Urinary bladder (tissue), 4 donors: ENCODE results near the gene AFG1L. TPM values are rescaled to one million over a fixed set of nuclear protein-coding genes. Genes with fewer than 3 reads are reported as not detected.
"Not testable (repeated sequence)": the region's sequence is repeated elsewhere in the genome, so short reads cannot be mapped to it uniquely, and the experiment has no call there.

Experiments
- DNase-seq: peaks from one replicate; pipeline ENCODE4 v3.0.0-alpha.2; 2015; ENCODE audit errors: extremely low spot score
- H3K27ac ChIP-seq: one replicate; pipeline ENCODE4 v1.5.1; 2013; ENCODE audit warnings: low read depth, mild to moderate bottlenecking, moderate library complexity
- H3K36me3 ChIP-seq: one replicate; pipeline ENCODE4 v1.6.1; 2013; ENCODE audit warnings: mild to moderate bottlenecking, moderate library complexity; ENCODE audit not compliant: insufficient read depth
- H3K4me1 ChIP-seq: one replicate; pipeline ENCODE4 v1.6.1; 2013; ENCODE audit warnings: mild to moderate bottlenecking, moderate library complexity; ENCODE audit not compliant: insufficient read depth
- H3K4me3 ChIP-seq: one replicate; pipeline ENCODE4 v1.5.1; 2013; ENCODE audit warnings: low read depth, low read length
- WGBS: extraction: QIAGEN DNeasy Blood & Tissue Kit; methylation state at CpG from one replicate; pipeline ENCODE4 v1.1.7; 2013; 5-methylcytosine and 5-hydroxymethylcytosine counted together
- polyA plus RNA-seq: library from polyadenylated mRNA; stranded (reverse); fragments of 200-250 nt; gene quantifications from one replicate; pipeline ENCODE4 v1.2.3, GENCODE V29; 2013
- total RNA-seq: library from RNA; depleted of rRNA; stranded (reverse); fragments of >200 nt; gene quantifications from one replicate; pipeline ENCODE4 v1.2.3, GENCODE V29; 2014
- donor health status: healthy with polysubstance abuse.
- donor health status: healthy.

Gene AFG1L
- total and polyA plus RNA-seq, 2 donors, result 1.8 to 9.1 TPM

- DNase-seq, H3K4me3 ChIP-seq, H3K4me1 ChIP-seq, H3K27ac ChIP-seq, H3K36me3 ChIP-seq: not testable (repeated sequence)
- WGBS, result 94% methylated on average over 31 of the region's 31 CpGs
Measured at GRCh38 chr6:108269955-108270354, 24.9 kb upstream of the AFG1L start.

GRCh38 chr6:108274546-108274945 is 20.3 kb upstream of the AFG1L start:
- WGBS, result 82% methylated on average over 2 of the region's 2 CpGs
- no peak overlapping the region for H3K27ac ChIP-seq
- DNase-seq, result no peak
- no peak overlapping the region for H3K4me3 ChIP-seq
- no peaks in the 10 kb centered on the region for H3K4me1 ChIP-seq
- no peaks in the 10 kb centered on the region for H3K36me3 ChIP-seq

- 42% methylated on average over 2 of the region's 2 CpGs for WGBS
- no peak for DNase-seq
- Histone ChIP-seq H3K27ac (no peak overlapping the region), H3K4me1 (no peaks in the 10 kb centered on the region), H3K36me3 (no peaks in the 10 kb centered on the region), H3K4me3 (no peak overlapping the region)
Measured at GRCh38 chr6:108275976-108276375, 18.9 kb upstream of the AFG1L start.

GRCh38 chr6:108277295-108277694 is 17.6 kb upstream of the AFG1L start:
- H3K27ac ChIP-seq, result no peak overlapping the region
- H3K36me3 ChIP-seq, result no peaks in the 10 kb centered on the region
- DNase-seq, result no peak
- no peaks in the 10 kb centered on the region for H3K4me1 ChIP-seq
- WGBS, result 88% methylated on average over 1 of the region's 1 CpG
- H3K4me3 ChIP-seq, result no peak overlapping the region

- H3K4me3 ChIP-seq, result no peak overlapping the region
- 83% methylated on average over 4 of the region's 4 CpGs for WGBS
- no peaks in the 10 kb centered on the region for H3K4me1 ChIP-seq
- H3K36me3 ChIP-seq, result no peaks in the 10 kb centered on the region
- DNase-seq, result no peak
- no peak overlapping the region for H3K27ac ChIP-seq
Measured at GRCh38 chr6:108277831-108278230, 17.0 kb upstream of the AFG1L start.

GRCh38 chr6:108285381-108285780 is 9.5 kb upstream of the AFG1L start:
- no peak overlapping the region for H3K27ac ChIP-seq
- H3K4me1 ChIP-seq, result no peaks in the 10 kb centered on the region
- H3K4me3 ChIP-seq, result no peak overlapping the region
- no peak for DNase-seq
- no peaks in the 10 kb centered on the region for H3K36me3 ChIP-seq

- 83% methylated on average over 4 of the region's 4 CpGs for WGBS
- no peaks in the 10 kb centered on the region for H3K4me1 ChIP-seq
- H3K36me3 ChIP-seq, result no peaks in the 10 kb centered on the region
- no peak for DNase-seq
- no peak overlapping the region for H3K27ac ChIP-seq
- H3K4me3 ChIP-seq, result no peak overlapping the region
Measured at GRCh38 chr6:108286366-108286765, 8.5 kb upstream of the AFG1L start.

- 79% methylated on average over 3 of the region's 3 CpGs for whole genome bisulfite sequencing
- Histone ChIP-seq H3K36me3 (no peaks in the 10 kb centered on the region), H3K4me1 (no peaks in the 10 kb centered on the region), H3K27ac (no peak overlapping the region), H3K4me3 (no peak overlapping the region)
- no peak for DNase-seq
Measured at GRCh38 chr6:108287373-108287772, 7.5 kb upstream of the AFG1L start.

- H3K27ac ChIP-seq, result no peak overlapping the region
- no peak overlapping the region for H3K4me3 ChIP-seq
- no peak for DNase-seq
- no peaks in the 10 kb centered on the region for H3K4me1 ChIP-seq
- no peaks in the 10 kb centered on the region for H3K36me3 ChIP-seq
Measured at GRCh38 chr6:108288742-108289141, 6.1 kb upstream of the AFG1L start.

- H3K4me3 ChIP-seq, result no peak overlapping the region
- H3K4me1 ChIP-seq, result no peaks in the 10 kb centered on the region
- no peak for DNase-seq
- 81% methylated on average over 4 of the region's 4 CpGs for WGBS
- no peak overlapping the region for H3K27ac ChIP-seq
- no peaks in the 10 kb centered on the region for H3K36me3 ChIP-seq
Measured at GRCh38 chr6:108291091-108291490, 3.8 kb upstream of the AFG1L start.

GRCh38 chr6:108292561-108292960 is 2.3 kb upstream of the AFG1L start:
- H3K4me3 ChIP-seq, DNase-seq: not testable (repeated sequence)
- 58% methylated on average over 3 of the region's 3 CpGs for WGBS

GRCh38 chr6:108293527-108294296 is 1.1 kb upstream of the AFG1L start:
- no peak overlapping the region for H3K4me3 ChIP-seq
- H3K4me1 ChIP-seq, result no peaks in the 10 kb centered on the region
- 94% methylated on average over 19 of the region's 19 CpGs for WGBS
- H3K36me3 ChIP-seq, result no peaks in the 10 kb centered on the region
- no peak for DNase-seq
- no peak overlapping the region for H3K27ac ChIP-seq

More at GRCh38 chr6:108292561-108292960, 2.3 kb upstream of the AFG1L start:
- not testable (repeated sequence) for H3K27ac ChIP-seq, H3K4me1 ChIP-seq, H3K36me3 ChIP-seq

- Histone ChIP-seq H3K4me1 (no peaks in the 10 kb centered on the region), H3K27ac (peak overlapping the region; percentile 91), H3K4me3 (peak overlapping the region; percentile 84), H3K36me3 (no peaks in the 10 kb centered on the region)
- WGBS, result 33% methylated on average over 16 of the region's 16 CpGs
- no peak for DNase-seq
Measured at GRCh38 chr6:108294297-108294726, 542 bp upstream of the AFG1L start.

GRCh38 chr6:108295676-108296075 is 822 bp downstream of the AFG1L start:
- H3K4me1 ChIP-seq, result no peaks in the 10 kb centered on the region
- no peaks in the 10 kb centered on the region for H3K36me3 ChIP-seq
- H3K4me3 ChIP-seq, result peak overlapping the region; percentile 84
- no peak for DNase-seq
- no peak overlapping the region for H3K27ac ChIP-seq
- WGBS, result 65% methylated on average over 7 of the region's 7 CpGs

GRCh38 chr6:108302386-108302785 is 7.5 kb downstream of the AFG1L start:
- 92% methylated on average over 5 of the region's 5 CpGs for WGBS
- Histone ChIP-seq H3K4me1 (no peaks in the 10 kb centered on the region), H3K36me3 (peaks cover 1% of the 10 kb centered on the region), H3K4me3 (no peak overlapping the region), H3K27ac (no peak overlapping the region)
- DNase-seq, result no peak
